Measurements from ENCODE around the gene APP. TPM values are rescaled to one million over a fixed set of nuclear protein-coding genes. Genes with fewer than 3 reads are reported as not detected.

APP gene
- total RNA-seq, 1 experiment from 2014 or later: 531 TPM

GRCh38 chr21:25965951-25966707, 204.4 kb downstream of the APP start:
- no peak for DNase-seq (ENCODE audit: low spot score)
- POLR2A ChIA-PET (ENCODE audit: low non-redundant PET): no interaction called here
- Histone ChIP-seq H3K9me3 (ENCODE audit: low read depth, low read length, poor library complexity, severe bottlenecking) (no peaks in the 10 kb centered on the region), H3K36me3 (ENCODE audit: insufficient read depth, low read length, poor library complexity, severe bottlenecking) (peaks cover 4% of the 10 kb centered on the region), H3K27ac (ENCODE audit: low read depth, low read length, poor library complexity, severe bottlenecking) (no peak overlapping the region), H3K27me3 (replicated peaks; ENCODE audit: insufficient read depth, low read depth, low read length, poor library complexity) (no peaks in the 10 kb centered on the region), H3K4me3 (ENCODE audit: low read depth, low read length, poor library complexity, severe bottlenecking) (no peak overlapping the region), H3K4me1 (ENCODE audit: insufficient read depth, low read length, poor library complexity, severe bottlenecking) (peaks cover 65% of the 10 kb centered on the region)
- CTCF ChIA-PET: no interaction called here
- TF ChIP-seq EZH2 (IDR thresholded peaks at IDR 0.05; ENCODE audit: borderline replicate concordance, low read depth, low read length, poor library complexity, severe bottlenecking) (no peak), CTCF (conservative IDR thresholded peaks at IDR 0.05; ENCODE audit: low read depth, low read length) (no peak)
- no TSS peak for BruUV-seq (replicated peaks)
- intact Hi-C loops (cut with micrococcal nuclease; ENCODE audit: unreplicated experiment): no loop called here

GRCh38 chr21:25964926-25965325, 205.6 kb downstream of the APP start:
- POLR2A ChIA-PET (ENCODE audit: low non-redundant PET): no interaction called here

GRCh38 chr21:25964015-25964414, 206.6 kb downstream of the APP start:
- Histone ChIP-seq H3K36me3 (ENCODE audit: insufficient read depth, low read length, poor library complexity, severe bottlenecking) (peaks cover 8% of the 10 kb centered on the region), H3K27ac (ENCODE audit: low read depth, low read length, poor library complexity, severe bottlenecking) (no peak overlapping the region), H3K4me3 (ENCODE audit: low read depth, low read length, poor library complexity, severe bottlenecking) (no peak overlapping the region), H3K4me1 (ENCODE audit: insufficient read depth, low read length, poor library complexity, severe bottlenecking) (peaks cover 57% of the 10 kb centered on the region), H3K27me3 (replicated peaks; ENCODE audit: insufficient read depth, low read depth, low read length, poor library complexity) (no peaks in the 10 kb centered on the region), H3K9me3 (ENCODE audit: low read depth, low read length, poor library complexity, severe bottlenecking) (no peaks in the 10 kb centered on the region)
- intact Hi-C loops (cut with micrococcal nuclease; ENCODE audit: unreplicated experiment): no loop called here
- TF ChIP-seq EZH2 (IDR thresholded peaks at IDR 0.05; ENCODE audit: borderline replicate concordance, low read depth, low read length, poor library complexity, severe bottlenecking) (no peak), CTCF (conservative IDR thresholded peaks at IDR 0.05; ENCODE audit: low read depth, low read length) (no peak)
- POLR2A ChIA-PET (ENCODE audit: low non-redundant PET): no interaction called here
- CTCF ChIA-PET: no interaction called here
- BruUV-seq (replicated peaks): no TSS peak
- no peak for DNase-seq (ENCODE audit: low spot score)

More at GRCh38 chr21:25964926-25965325, 205.6 kb downstream of the APP start:
- no peak for TF ChIP-seq CTCF (conservative IDR thresholded peaks at IDR 0.05; ENCODE audit: low read depth, low read length)
- TF ChIP-seq EZH2 (IDR thresholded peaks at IDR 0.05; ENCODE audit: borderline replicate concordance, low read depth, low read length, poor library complexity, severe bottlenecking): no peak
- Histone ChIP-seq H3K4me1 (ENCODE audit: insufficient read depth, low read length, poor library complexity, severe bottlenecking) (peaks cover 57% of the 10 kb centered on the region), H3K4me3 (ENCODE audit: low read depth, low read length, poor library complexity, severe bottlenecking) (no peak overlapping the region), H3K9me3 (ENCODE audit: low read depth, low read length, poor library complexity, severe bottlenecking) (no peaks in the 10 kb centered on the region), H3K27ac (ENCODE audit: low read depth, low read length, poor library complexity, severe bottlenecking) (no peak overlapping the region), H3K27me3 (replicated peaks; ENCODE audit: insufficient read depth, low read depth, low read length, poor library complexity) (no peaks in the 10 kb centered on the region), H3K36me3 (ENCODE audit: insufficient read depth, low read length, poor library complexity, severe bottlenecking) (peaks cover 4% of the 10 kb centered on the region)
- CTCF ChIA-PET: no interaction called here
- DNase-seq (ENCODE audit: low spot score): no peak
- intact Hi-C loops (cut with micrococcal nuclease; ENCODE audit: unreplicated experiment): no loop called here
- no TSS peak for BruUV-seq (replicated peaks)

Data from A673 (cell line).